Esophagus squamous epithelium (tissue), 5 donors: Measurements from ENCODE around the gene CTSH. TPM values are rescaled to one million over a fixed set of nuclear protein-coding genes. Genes with fewer than 3 reads are reported as not detected.

Experiments
- DNase-seq: peaks from one replicate; lab custom pipeline; 2025; lab: John Stamatoyannopoulos, UW
- H3K27ac ChIP-seq, 4 donors: fragments of 200-600 bp; sonication (generic); one replicate each; pipeline ENCODE4 v1.5.1; 2016 to 2019; ENCODE audit warnings: mild to moderate bottlenecking in 1 of 4
- H3K27me3 ChIP-seq, 4 donors: fragments of 200-600 bp; sonication (generic); 1 replicate in 3 of 4; 2 replicates in 1 of 4; pipeline versions ENCODE4 v1.5.1 to v1.6.0; 2017 to 2021; ENCODE audit warnings: antibody characterized with exemption in 1 of 4
- H3K36me3 ChIP-seq, 3 donors: fragments of 200-600 bp; sonication (generic); one replicate each; pipeline ENCODE4 v1.5.1; 2016 to 2019
- H3K4me1 ChIP-seq, 3 donors: fragments of 200-600 bp; sonication (generic); one replicate each; pipeline ENCODE4 v1.5.1; 2017 to 2019
- H3K4me3 ChIP-seq, 4 donors: fragments of 200-600 bp; sonication (generic); 1 replicate in 3 of 4; 2 replicates in 1 of 4; pipeline ENCODE4 v1.5.1; 2016 to 2019; ENCODE audit warnings: mild to moderate bottlenecking in 2 of 4, moderate library complexity in 1 of 4
- H3K9me3 ChIP-seq, 3 donors: fragments of 200-600 bp; sonication (generic); one replicate each; pipeline ENCODE4 v1.5.1; 2016 to 2019
- CTCF ChIP-seq, 6 experiments: fragments of 450-650 bp in 4 of 6; fragments of 200-600 bp in 2 of 6; sonication (generic) in 2 of 6; IDR thresholded peaks; one replicate each; pipeline ENCODE4 v1.5.1; 2016 to 2019; ENCODE audit warnings: antibody characterized with exemption in 6 of 6, mild to moderate bottlenecking in 4 of 6, moderate library complexity in 4 of 6
- POLR2A ChIP-seq, 4 donors: fragments of 450-650 bp; IDR thresholded peaks; one replicate each; pipeline ENCODE4 v1.6.1; 2017; ENCODE audit warnings: antibody characterized with exemption in 4 of 4, mild to moderate bottlenecking in 4 of 4, moderate library complexity in 3 of 4
- WGBS, 2 donors: methylation state at CpG; one replicate each; pipeline ENCODE4 v1.1.5; 2018; 5-methylcytosine and 5-hydroxymethylcytosine counted together
- intact Hi-C: fragments of 100-400 bp; cut with DNase I; formaldehyde crosslinking; loops from one replicate; pipeline ENCODE4 v1.15.0; 2022
- total RNA-seq, 4 donors: library from RNA; depleted of rRNA; stranded (reverse); fragments of >200 nt; gene quantifications; one replicate each; pipeline ENCODE4 v1.1.0, GENCODE V29; 2016
- donor health status: DM: yes; HTN: yes; CAD: no.

CTSH gene
- total RNA-seq, 4 donors from 2014 or later, result 19.7 to 115 (median 69.6) TPM

GRCh38 chr15:78942741-78943140 lies 2.1 kb downstream of the CTSH start:
- WGBS, 2 donors, result 87 to 92% methylated on average over 2 to 4 of the region's 4 CpGs
- H3K4me1 ChIP-seq, result peaks cover 13 to 46% (median 21%) of the 10 kb centered on the region in 3 donors
- no peaks in the 10 kb centered on the region for H3K27me3 ChIP-seq
- H3K36me3 ChIP-seq, result no peaks in the 10 kb centered on the region
- DNase-seq, result no peak
- TF ChIP-seq CTCF (IDR thresholded peaks at IDR 0.05) (no peak), POLR2A (IDR thresholded peaks at IDR 0.05) (no peak)
- peak overlapping the region in 1 of 4 donors; percentile 79 for H3K4me3 ChIP-seq
- intact Hi-C loops, result no loop called here
- H3K9me3 ChIP-seq, result no peaks in the 10 kb centered on the region
- no peak overlapping the region for H3K27ac ChIP-seq

- intact Hi-C loops, result no loop called here
- no peaks in the 10 kb centered on the region for H3K27me3 ChIP-seq
- WGBS, 2 donors, result 56 to 61% methylated on average over 6 of the region's 6 CpGs
- TF ChIP-seq CTCF (IDR thresholded peaks at IDR 0.05) (no peak), POLR2A (IDR thresholded peaks at IDR 0.05) (no peak)
- H3K4me1 ChIP-seq, result peaks cover 9 to 57% (median 14%) of the 10 kb centered on the region in 3 donors
- DNase-seq, result no peak
- peaks cover 0 to 32% (median 0%) of the 10 kb centered on the region in 3 donors for H3K36me3 ChIP-seq
- peak overlapping the region in 1 of 4 donors; percentile 13 for H3K4me3 ChIP-seq
- no peaks in the 10 kb centered on the region for H3K9me3 ChIP-seq
- H3K27ac ChIP-seq, result peak overlapping the region in 3 of 4 donors; percentile 35 to 75 (median 61)
Measured at GRCh38 chr15:78938658-78939488, 6.0 kb downstream of the CTSH start.

GRCh38 chr15:78937132-78937739 lies 7.6 kb downstream of the CTSH start:
- H3K4me3 ChIP-seq, result no peak overlapping the region
- no peaks in the 10 kb centered on the region for H3K9me3 ChIP-seq
- 34 to 51% methylated on average over 5 to 13 of the region's 14 CpGs for WGBS, 2 donors
- no peak for DNase-seq
- peaks cover 7 to 64% (median 13%) of the 10 kb centered on the region in 3 donors for H3K4me1 ChIP-seq
- H3K27me3 ChIP-seq, result no peaks in the 10 kb centered on the region
- no peak for TF ChIP-seq POLR2A (IDR thresholded peaks at IDR 0.05)
- no peak for TF ChIP-seq CTCF (IDR thresholded peaks at IDR 0.05)
- peaks cover 0 to 40% (median 0%) of the 10 kb centered on the region in 3 donors for H3K36me3 ChIP-seq
- H3K27ac ChIP-seq, result peak overlapping the region in 3 of 4 donors; percentile 35 to 60 (median 45)
- intact Hi-C loops, result no loop called here

- Histone ChIP-seq H3K27me3 (no peaks in the 10 kb centered on the region), H3K9me3 (no peaks in the 10 kb centered on the region), H3K36me3 (peaks cover 0 to 49% (median 0%) of the 10 kb centered on the region in 3 donors), H3K4me1 (peaks cover 7 to 87% (median 32%) of the 10 kb centered on the region in 3 donors), H3K27ac (peak overlapping the region in 1 of 4 donors; percentile 22), H3K4me3 (no peak overlapping the region)
- intact Hi-C loops, result no loop called here
- DNase-seq, result no peak
- TF ChIP-seq CTCF (IDR thresholded peaks at IDR 0.05) (no peak), POLR2A (IDR thresholded peaks at IDR 0.05) (no peak)
- 62 to 75% methylated on average over 5 of the region's 5 CpGs for WGBS, 2 donors
Measured at GRCh38 chr15:78934655-78935023, 10.2 kb downstream of the CTSH start.
